H1 (cell line): ENCODE measurements around the gene CASP9.

ENCODE experiments used
- CEBPB ChIP-seq: IDR thresholded peaks from 2 replicates; pipeline ENCODE4 v1.6.1; 2012; ENCODE audit warnings: low read depth, low read length
- CHD1 ChIP-seq: IDR thresholded peaks from 2 replicates; pipeline ENCODE4 v1.6.1; 2012; ENCODE audit warnings: low read depth, low read length, improper control_type of control experiment
- CREB1 ChIP-seq: IDR thresholded peaks from 2 replicates; pipeline ENCODE4 v1.6.1; 2012; ENCODE audit warnings: inconsistent platforms
- CTCF ChIP-seq, 3 experiments: IDR thresholded peaks; 1 replicate in 2 of 3; 2 replicates in 1 of 3; pipeline versions ENCODE4 v1.5.1 to v1.6.1; 2011; ENCODE audit warnings: low read length in 3 of 3, mild to moderate bottlenecking in 3 of 3, inconsistent platforms in 2 of 3, low read depth in 1 of 3, moderate library complexity in 1 of 3; ENCODE audit not compliant: insufficient read depth in 1 of 3; ENCODE audit errors: control extremely low read depth in 1 of 3
- FOSL1 ChIP-seq: IDR thresholded peaks from 2 replicates; pipeline ENCODE4 v1.6.1; 2011; ENCODE audit warnings: mild to moderate bottlenecking, low read depth, low read length, moderate library complexity; ENCODE audit not compliant: insufficient read depth
- GABPA ChIP-seq: IDR thresholded peaks from 2 replicates; pipeline ENCODE4 v1.6.1; 2011; ENCODE audit warnings: mild to moderate bottlenecking, low read length, moderate library complexity, borderline replicate concordance; ENCODE audit not compliant: insufficient read depth
- POLR2A ChIP-seq, 2 experiments: IDR thresholded peaks; 1 replicate in 1 of 2; 2 replicates in 1 of 2; pipeline ENCODE4 v1.6.1; 2011; ENCODE audit warnings: low read depth in 2 of 2, low read length in 2 of 2, mild to moderate bottlenecking in 2 of 2; ENCODE audit errors: control extremely low read depth in 1 of 2
- RAD21 ChIP-seq, 2 experiments: IDR thresholded peaks in 1 of 2; conservative IDR thresholded peaks in 1 of 2; 2 replicates each; pipeline ENCODE4 v1.6.1; 2011; ENCODE audit warnings: low read depth in 2 of 2, low read length in 2 of 2, improper control_type of control experiment in 1 of 2, inconsistent platforms in 1 of 2, mild to moderate bottlenecking in 1 of 2, moderate library complexity in 1 of 2
- SUZ12 ChIP-seq: fragments of 200-600 bp; sonication (generic); IDR thresholded peaks from 2 replicates; pipeline ENCODE4 v1.6.1; 2012; ENCODE audit warnings: mild to moderate bottlenecking, inconsistent platforms, low read length, moderate library complexity, mixed read lengths
- YY1 ChIP-seq: IDR thresholded peaks from 2 replicates; pipeline ENCODE4 v1.6.1; 2011; ENCODE audit warnings: low read depth, mild to moderate bottlenecking, low read length
- ZNF274 ChIP-seq: IDR thresholded peaks from 2 replicates; pipeline ENCODE4 v1.7.0; 2012; ENCODE audit warnings: low read length, borderline replicate concordance; ENCODE audit errors: extremely low read depth

- TF ChIP-seq SUZ12 (no peak), CTCF (IDR thresholded peaks at IDR 0.05; ENCODE audit: control extremely low read depth in 1 of 3, insufficient read depth in 1 of 3, low read depth in 1 of 3, low read length in 3 of 3) (no peak), CHD1 (no peak), CEBPB (no peak), YY1 (no peak), POLR2A (IDR thresholded peaks at IDR 0.05; ENCODE audit: control extremely low read depth in 1 of 2, low read depth in 2 of 2, low read length in 2 of 2) (no peak), CREB1 (no peak), GABPA (no peak), ZNF274 (no peak), FOSL1 (no peak), RAD21 (IDR thresholded peaks at IDR 0.05 in 1 of 2, conservative IDR thresholded peaks at IDR 0.05 in 1 of 2; ENCODE audit: low read depth in 2 of 2, low read length in 2 of 2) (no peak)
These were observed 19.9 kb upstream of the CASP9 start for GRCh38 chr1:15543589-15544568.
